Stimulated activated CD8-positive, alpha-beta memory T cell treated with anti-CD3 and anti-CD28 coated beads, Interleukin-15, amount 100 ng/mL, for 24 hours (primary cell): ENCODE results near the gene MESD.

Experiments
- DNase-seq: peaks from one replicate; pipeline ENCODE4 v3.0.0-alpha.2; 2020; ENCODE audit warnings: low read depth

MESD gene

GRCh38 chr15:80936288-80937078, 53.1 kb downstream of the MESD start:
- DNase-seq: no peak

GRCh38 chr15:80934761-80935221, 54.8 kb downstream of the MESD start:
- DNase-seq: no peak

- no peak for DNase-seq
Observed at GRCh38 chr15:80932989-80933388, 56.6 kb downstream of the MESD start.

- DNase-seq: no peak
Observed at GRCh38 chr15:80932513-80932815, 57.2 kb downstream of the MESD start.

GRCh38 chr15:80931721-80932512, 57.7 kb downstream of the MESD start:
- DNase-seq: no peak

GRCh38 chr15:80931191-80931590, 58.4 kb downstream of the MESD start:
- DNase-seq: no peak

GRCh38 chr15:80929689-80930088, 59.9 kb downstream of the MESD start:
- DNase-seq: no peak

GRCh38 chr15:80929225-80929624, 60.4 kb downstream of the MESD start:
- no peak for DNase-seq

- DNase-seq: no peak
Observed at GRCh38 chr15:80926126-80926525, 63.5 kb downstream of the MESD start.

- DNase-seq: no peak
Observed at GRCh38 chr15:80925597-80926059, 64.0 kb downstream of the MESD start.

GRCh38 chr15:80924278-80924677, 65.3 kb downstream of the MESD start:
- DNase-seq: no peak

- DNase-seq: no peak
Observed at GRCh38 chr15:80923668-80924067, 66.0 kb downstream of the MESD start.

GRCh38 chr15:80921736-80922410, 67.7 kb downstream of the MESD start:
- no peak for DNase-seq

GRCh38 chr15:80920271-80920699, 69.3 kb downstream of the MESD start:
- DNase-seq: no peak

GRCh38 chr15:80918196-80918783, 71.3 kb downstream of the MESD start:
- DNase-seq: no peak

GRCh38 chr15:80916056-80916455, 73.6 kb downstream of the MESD start:
- no peak for DNase-seq

- DNase-seq: no peak
Observed at GRCh38 chr15:80915472-80915871, 74.1 kb downstream of the MESD start.

- no peak for DNase-seq
Observed at GRCh38 chr15:80913541-80913940, 76.1 kb downstream of the MESD start.

GRCh38 chr15:80912673-80913072, 76.9 kb downstream of the MESD start:
- no peak for DNase-seq

GRCh38 chr15:80911821-80912220, 77.8 kb downstream of the MESD start:
- DNase-seq: no peak

GRCh38 chr15:80906159-80906766, 83.4 kb downstream of the MESD start:
- DNase-seq: no peak

- DNase-seq: no peak
Observed at GRCh38 chr15:80904998-80905397, 84.6 kb downstream of the MESD start.
